Measurements from ENCODE around the gene RFPL4A.
"Not testable (repeated sequence)": the region's sequence is repeated elsewhere in the genome, so short reads cannot be mapped to it uniquely, and the experiment has no call there.

- TF ChIP-seq CTCF (conservative IDR thresholded peaks at IDR 0.05 in 1 of 2, IDR thresholded peaks at IDR 0.05 in 1 of 2; ENCODE audit: low read depth in 1 of 2, low read length in 2 of 2); EZH2 (IDR thresholded peaks at IDR 0.05; ENCODE audit: low read length, missing control alignments): not testable (repeated sequence)
These were observed 40.8 kb upstream of the RFPL4A start for GRCh38 chr19:55717879-55718711.
